Transverse colon (tissue), 3 donors: ENCODE data around the gene MEFV.

ENCODE experiments used
- POLR2A ChIP-seq: fragments of 450-650 bp; IDR thresholded peaks from one replicate; pipeline ENCODE4 v1.6.1; 2016; ENCODE audit warnings: antibody characterized with exemption, mild to moderate bottlenecking, moderate library complexity
- TF ChIP-seq, protein P1 (sequence below), 5 experiments: fragments of 200-600 bp in 3 of 5; fragments of 450-650 bp in 2 of 5; sonication (generic) in 3 of 5; IDR thresholded peaks; 1 replicate in 2 of 5; 2 replicates in 3 of 5; pipeline ENCODE4 v1.5.1; 2016 to 2017; ENCODE audit warnings: antibody characterized with exemption in 5 of 5, inconsistent platforms in 3 of 5, mild to moderate bottlenecking in 2 of 5, moderate library complexity in 1 of 5

DNA sequence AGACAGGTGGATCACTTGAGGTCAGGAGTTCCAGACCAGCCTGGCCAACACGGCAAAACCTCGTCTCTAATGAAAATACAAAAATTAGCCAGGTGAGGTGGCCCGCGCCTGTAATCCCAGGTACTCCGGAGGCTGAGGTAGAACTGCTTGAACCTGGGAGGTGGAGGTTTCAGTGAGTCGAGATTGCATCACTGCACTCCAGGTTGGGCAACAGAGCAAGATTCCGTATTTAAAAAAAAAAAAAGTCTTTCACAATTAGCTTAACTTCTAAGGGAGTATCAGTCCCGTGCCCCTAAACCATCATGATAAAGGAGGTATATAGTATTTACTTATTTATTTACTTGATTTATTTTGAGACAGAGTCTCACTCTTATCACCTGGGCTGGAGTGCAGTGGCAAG, 3.4 kb upstream of the MEFV start:
- TF ChIP-seq, protein P1, sequence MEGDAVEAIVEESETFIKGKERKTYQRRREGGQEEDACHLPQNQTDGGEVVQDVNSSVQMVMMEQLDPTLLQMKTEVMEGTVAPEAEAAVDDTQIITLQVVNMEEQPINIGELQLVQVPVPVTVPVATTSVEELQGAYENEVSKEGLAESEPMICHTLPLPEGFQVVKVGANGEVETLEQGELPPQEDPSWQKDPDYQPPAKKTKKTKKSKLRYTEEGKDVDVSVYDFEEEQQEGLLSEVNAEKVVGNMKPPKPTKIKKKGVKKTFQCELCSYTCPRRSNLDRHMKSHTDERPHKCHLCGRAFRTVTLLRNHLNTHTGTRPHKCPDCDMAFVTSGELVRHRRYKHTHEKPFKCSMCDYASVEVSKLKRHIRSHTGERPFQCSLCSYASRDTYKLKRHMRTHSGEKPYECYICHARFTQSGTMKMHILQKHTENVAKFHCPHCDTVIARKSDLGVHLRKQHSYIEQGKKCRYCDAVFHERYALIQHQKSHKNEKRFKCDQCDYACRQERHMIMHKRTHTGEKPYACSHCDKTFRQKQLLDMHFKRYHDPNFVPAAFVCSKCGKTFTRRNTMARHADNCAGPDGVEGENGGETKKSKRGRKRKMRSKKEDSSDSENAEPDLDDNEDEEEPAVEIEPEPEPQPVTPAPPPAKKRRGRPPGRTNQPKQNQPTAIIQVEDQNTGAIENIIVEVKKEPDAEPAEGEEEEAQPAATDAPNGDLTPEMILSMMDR (IDR thresholded peaks at IDR 0.05) = no peak
- TF ChIP-seq POLR2A = no peak
